ENCODE results near the gene TNS4.

DNA sequence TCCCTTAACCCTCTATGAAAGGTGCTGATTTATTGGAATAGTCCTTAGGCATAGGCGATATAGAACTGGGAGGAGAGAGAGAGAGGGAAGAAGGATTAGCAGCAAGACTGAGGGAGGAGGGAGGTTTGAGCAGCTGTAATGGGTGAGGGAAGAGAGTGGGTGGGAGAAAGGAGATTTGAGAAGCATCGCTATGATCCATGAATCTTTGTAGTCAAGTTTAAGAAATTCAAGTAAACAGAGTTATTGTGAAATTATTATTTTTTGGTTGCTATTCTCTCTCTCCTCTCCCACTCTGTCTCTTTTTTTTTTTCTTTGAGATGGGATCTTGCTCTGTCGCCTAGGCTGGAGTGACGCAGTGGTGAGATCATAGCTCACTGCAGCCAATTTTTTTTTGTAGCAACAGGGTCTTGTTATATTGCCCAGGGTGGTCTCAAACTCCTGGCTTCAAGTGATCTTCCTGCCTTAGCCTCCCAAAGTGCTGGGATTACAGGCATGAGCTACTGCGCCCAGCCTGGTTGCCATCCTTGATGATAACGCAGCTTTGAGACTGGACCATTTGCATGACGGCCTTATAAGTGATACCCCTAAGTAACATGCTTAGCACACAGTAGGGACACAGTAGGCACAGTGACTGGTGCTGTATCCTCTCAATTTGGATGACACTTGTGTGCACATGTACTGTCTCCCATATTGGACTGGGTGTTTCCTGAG lies 21.0 kb upstream of the TNS4 start:
- TF ChIP-seq, protein P1, sequence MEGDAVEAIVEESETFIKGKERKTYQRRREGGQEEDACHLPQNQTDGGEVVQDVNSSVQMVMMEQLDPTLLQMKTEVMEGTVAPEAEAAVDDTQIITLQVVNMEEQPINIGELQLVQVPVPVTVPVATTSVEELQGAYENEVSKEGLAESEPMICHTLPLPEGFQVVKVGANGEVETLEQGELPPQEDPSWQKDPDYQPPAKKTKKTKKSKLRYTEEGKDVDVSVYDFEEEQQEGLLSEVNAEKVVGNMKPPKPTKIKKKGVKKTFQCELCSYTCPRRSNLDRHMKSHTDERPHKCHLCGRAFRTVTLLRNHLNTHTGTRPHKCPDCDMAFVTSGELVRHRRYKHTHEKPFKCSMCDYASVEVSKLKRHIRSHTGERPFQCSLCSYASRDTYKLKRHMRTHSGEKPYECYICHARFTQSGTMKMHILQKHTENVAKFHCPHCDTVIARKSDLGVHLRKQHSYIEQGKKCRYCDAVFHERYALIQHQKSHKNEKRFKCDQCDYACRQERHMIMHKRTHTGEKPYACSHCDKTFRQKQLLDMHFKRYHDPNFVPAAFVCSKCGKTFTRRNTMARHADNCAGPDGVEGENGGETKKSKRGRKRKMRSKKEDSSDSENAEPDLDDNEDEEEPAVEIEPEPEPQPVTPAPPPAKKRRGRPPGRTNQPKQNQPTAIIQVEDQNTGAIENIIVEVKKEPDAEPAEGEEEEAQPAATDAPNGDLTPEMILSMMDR (IDR thresholded peaks at IDR 0.05) = no peak
- TF ChIP-seq POLR2A (IDR thresholded peaks at IDR 0.05) = no peak

Data from esophagus squamous epithelium (tissue), 4 donors.